Lower leg skin (tissue), 4 donors: Measurements from ENCODE around the gene DYNLT1. TPM values are rescaled to one million over a fixed set of nuclear protein-coding genes. Genes with fewer than 3 reads are reported as not detected.
A peak's percentile ranks its signal among the peaks of the same experiment; 100 is the strongest.

ENCODE experiments used
- DNase-seq, 2 donors: peaks; one replicate each; pipeline ENCODE4 v3.0.0-alpha.2; 2019; ENCODE audit warnings: low spot score in 2 of 2
- H3K4me3 ChIP-seq: fragments of 200-600 bp; sonication (generic); 2 replicates; pipeline ENCODE4 v1.5.1; 2017; ENCODE audit warnings: mild to moderate bottlenecking, low read depth; ENCODE audit not compliant: poor library complexity, severe bottlenecking
- POLR2A ChIP-seq, 2 donors: fragments of 450-650 bp; IDR thresholded peaks; one replicate each; pipeline ENCODE4 v1.6.1; 2016 to 2017; ENCODE audit warnings: antibody characterized with exemption in 2 of 2, mild to moderate bottlenecking in 1 of 2, moderate library complexity in 1 of 2
- WGBS, 2 donors: methylation state at CpG; one replicate each; pipeline ENCODE4 v1.1.5; 2018; 5-methylcytosine and 5-hydroxymethylcytosine counted together
- intact Hi-C: fragments of 100-400 bp; cut with DNase I; formaldehyde crosslinking; loops from one replicate; pipeline ENCODE4 v1.15.0; 2023; ENCODE audit warnings: low total_unique reads
- total RNA-seq, 4 donors: library from RNA; depleted of rRNA; stranded (reverse); fragments of >200 nt; gene quantifications; one replicate each; pipeline ENCODE4 v1.1.0, GENCODE V29; 2016
- TF ChIP-seq, protein P1 (sequence below), 3 donors: fragments of 450-650 bp; IDR thresholded peaks; one replicate each; pipeline ENCODE4 v1.5.1; 2016; ENCODE audit warnings: antibody characterized with exemption in 3 of 3, mild to moderate bottlenecking in 3 of 3, moderate library complexity in 2 of 3

The DYNLT1 gene
- total RNA-seq, 4 donors from 2014 or later = 27.0 to 48.6 (median 36.3) TPM

DNA sequence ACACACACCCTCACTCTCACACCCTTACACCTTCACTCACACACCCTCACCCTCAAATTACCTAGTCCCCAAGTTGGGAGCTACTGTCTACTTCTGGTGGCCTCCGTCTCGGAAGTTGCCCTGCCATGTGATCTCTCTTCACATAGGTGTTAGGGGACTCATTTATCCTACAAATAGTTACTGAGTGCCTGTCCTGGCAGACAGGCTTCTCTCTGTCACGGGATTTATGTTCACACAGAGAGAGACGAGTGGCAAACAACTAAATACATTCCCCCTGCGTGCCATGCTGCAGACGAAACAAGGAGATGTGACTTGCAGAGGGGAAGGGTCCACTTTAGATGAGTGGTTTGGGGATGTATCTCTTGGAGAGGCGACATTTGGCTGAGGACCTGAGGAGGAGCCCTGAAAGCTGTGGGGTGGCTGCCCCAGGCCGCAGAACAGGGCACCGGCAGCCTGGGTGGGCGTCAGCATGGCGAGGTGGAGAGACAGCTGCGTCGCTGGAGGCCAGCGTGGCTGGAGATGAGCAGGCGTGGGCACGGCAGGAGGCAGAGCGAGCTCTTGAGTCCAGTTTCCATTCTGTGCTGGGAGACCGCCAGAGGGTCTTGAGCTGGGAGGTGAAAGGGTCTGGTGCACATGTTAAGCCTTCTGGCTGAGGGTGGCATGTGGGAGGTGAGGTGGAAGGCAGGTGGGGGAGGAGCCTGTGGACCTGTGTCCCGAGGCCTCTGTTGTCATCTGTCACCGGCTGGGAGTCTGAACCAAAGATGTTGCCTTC lies 17.2 kb downstream of the DYNLT1 start:
- intact Hi-C loops = no loop called here
- peak in 1 of 2 donors; percentile 70 for DNase-seq
- no peak overlapping the region for H3K4me3 ChIP-seq
- 93 to 95% methylated on average over 20 of the region's 20 CpGs for WGBS, 2 donors
- TF ChIP-seq POLR2A (IDR thresholded peaks at IDR 0.05) = no peak
- TF ChIP-seq, protein P1, sequence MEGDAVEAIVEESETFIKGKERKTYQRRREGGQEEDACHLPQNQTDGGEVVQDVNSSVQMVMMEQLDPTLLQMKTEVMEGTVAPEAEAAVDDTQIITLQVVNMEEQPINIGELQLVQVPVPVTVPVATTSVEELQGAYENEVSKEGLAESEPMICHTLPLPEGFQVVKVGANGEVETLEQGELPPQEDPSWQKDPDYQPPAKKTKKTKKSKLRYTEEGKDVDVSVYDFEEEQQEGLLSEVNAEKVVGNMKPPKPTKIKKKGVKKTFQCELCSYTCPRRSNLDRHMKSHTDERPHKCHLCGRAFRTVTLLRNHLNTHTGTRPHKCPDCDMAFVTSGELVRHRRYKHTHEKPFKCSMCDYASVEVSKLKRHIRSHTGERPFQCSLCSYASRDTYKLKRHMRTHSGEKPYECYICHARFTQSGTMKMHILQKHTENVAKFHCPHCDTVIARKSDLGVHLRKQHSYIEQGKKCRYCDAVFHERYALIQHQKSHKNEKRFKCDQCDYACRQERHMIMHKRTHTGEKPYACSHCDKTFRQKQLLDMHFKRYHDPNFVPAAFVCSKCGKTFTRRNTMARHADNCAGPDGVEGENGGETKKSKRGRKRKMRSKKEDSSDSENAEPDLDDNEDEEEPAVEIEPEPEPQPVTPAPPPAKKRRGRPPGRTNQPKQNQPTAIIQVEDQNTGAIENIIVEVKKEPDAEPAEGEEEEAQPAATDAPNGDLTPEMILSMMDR (IDR thresholded peaks at IDR 0.05) = no peak

DNA sequence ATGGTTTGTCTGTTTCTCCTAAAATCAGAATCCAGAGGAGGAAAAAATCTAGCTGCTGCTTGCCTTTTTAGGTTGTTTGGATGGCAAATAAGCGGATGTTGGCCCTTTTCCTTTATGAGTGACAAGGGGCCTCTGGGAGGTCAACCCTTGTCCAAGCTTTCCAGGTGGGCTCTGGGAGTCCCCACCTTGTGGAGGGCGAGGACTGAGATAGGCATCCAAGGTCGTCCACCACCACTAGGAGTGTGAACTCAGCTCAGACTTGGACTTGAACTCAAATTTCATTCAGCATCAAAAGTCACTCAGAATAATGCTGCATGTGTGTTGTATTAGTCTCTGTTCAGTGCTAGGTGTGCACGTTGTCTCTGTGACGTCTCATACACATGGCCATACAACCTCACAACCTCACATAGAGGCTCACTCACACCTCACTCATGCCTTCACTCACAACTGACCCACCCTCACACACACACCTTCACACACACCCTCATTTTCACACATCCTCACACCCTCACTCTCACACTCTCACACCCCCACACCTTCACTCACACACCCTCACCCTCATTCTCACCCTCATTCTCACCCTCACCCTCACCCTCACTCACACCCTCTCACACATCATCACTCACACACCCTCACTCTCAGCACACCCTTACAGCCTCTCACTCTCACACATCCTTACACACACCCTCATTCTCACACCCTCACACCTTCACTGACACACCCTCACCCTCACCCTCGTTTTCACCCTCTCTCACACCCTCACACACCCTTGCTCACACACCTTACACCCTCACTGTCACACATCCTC lies 18.0 kb downstream of the DYNLT1 start:
- TF ChIP-seq, protein P1 (IDR thresholded peaks at IDR 0.05) = no peak
- TF ChIP-seq POLR2A (IDR thresholded peaks at IDR 0.05) = no peak
- 81 to 83% methylated on average over 6 of the region's 6 CpGs for WGBS, 2 donors
- no peak overlapping the region for H3K4me3 ChIP-seq
- no peak for DNase-seq
- intact Hi-C loops = no loop called here

DNA sequence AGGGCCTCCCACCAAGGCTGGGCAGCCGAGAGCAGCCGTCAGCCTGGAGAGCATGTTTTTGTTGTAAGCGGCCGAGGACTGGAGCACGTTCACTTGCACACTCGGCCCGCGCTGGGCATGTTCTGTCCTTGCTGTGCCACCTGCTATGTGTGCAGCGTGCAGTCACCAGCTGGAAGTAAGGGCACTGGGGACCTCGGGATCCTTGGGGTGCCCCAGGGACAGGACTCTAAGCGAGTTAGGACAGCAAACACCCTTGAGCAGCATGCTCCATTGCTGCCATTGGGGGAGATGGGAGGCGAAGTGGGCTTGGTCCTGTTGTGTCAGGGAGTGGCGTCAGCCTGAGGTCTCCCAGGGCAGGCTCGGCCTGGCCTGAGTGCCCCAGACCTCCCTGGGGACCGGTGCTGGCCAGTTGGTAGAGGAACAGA lies 18.6 kb downstream of the DYNLT1 start:
- TF ChIP-seq, protein P1 (IDR thresholded peaks at IDR 0.05) = no peak
- no peak for TF ChIP-seq POLR2A (IDR thresholded peaks at IDR 0.05)
- peak in 1 of 2 donors; percentile 80 for DNase-seq
- H3K4me3 ChIP-seq = no peak overlapping the region
- intact Hi-C loops = no loop called here
- WGBS, 2 donors = 84 to 89% methylated on average over 15 of the region's 15 CpGs

DNA sequence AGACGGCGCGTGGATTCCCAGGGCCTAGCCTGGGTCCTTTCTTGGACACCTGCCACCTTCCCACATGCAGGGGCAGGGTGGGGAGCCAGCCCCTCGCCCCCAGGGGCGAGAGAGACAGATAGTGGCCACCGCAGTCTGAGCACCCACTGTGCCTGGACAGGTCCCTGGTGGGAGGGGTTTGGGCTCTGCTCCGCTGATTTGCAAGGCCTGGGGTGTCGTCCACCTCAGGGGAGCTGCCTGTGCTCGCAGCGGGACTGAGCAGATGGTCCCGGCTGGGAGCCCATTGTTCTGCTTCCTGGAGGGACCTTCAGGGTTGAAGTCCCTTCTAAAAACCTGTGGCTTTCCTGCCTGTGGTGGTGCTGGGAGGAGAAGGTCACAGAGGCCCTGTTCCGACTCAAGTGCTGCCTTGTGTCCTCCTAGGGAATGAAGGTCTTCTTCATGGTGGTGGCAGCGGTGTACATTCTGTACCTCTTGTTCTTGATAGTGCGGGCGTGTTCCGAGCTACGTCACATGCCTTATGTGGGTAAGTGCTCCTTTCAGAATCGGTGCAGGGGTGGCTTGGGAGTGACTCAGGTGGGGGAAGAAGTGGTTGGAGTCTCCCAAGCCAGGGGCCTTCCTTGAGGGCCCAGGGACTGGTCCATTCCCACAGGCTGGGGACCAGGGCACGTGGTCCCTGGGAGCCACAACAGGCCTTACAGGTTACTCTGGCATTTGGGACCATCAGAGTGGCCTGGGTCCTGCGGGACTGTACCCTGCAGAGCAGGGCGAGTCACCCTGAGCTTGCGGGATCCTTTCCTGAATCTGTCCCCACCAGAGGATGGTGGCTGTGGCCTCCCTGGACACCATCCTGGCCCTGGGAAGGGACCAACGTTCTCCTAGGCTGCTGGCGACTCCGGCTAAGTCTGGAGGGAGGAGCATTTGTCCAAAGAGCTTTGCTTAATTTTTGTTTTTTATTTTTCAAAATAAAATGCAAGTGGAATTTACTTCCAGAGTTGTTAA lies 19.6 kb downstream of the DYNLT1 start:
- DNase-seq = peak in 1 of 2 donors; percentile 68
- intact Hi-C loops = no loop called here
- no peak for TF ChIP-seq POLR2A (IDR thresholded peaks at IDR 0.05)
- TF ChIP-seq, protein P1 (IDR thresholded peaks at IDR 0.05) = no peak
- WGBS, 2 donors = 91 to 93% methylated on average over 25 of the region's 25 CpGs
- H3K4me3 ChIP-seq = no peak overlapping the region

DNA sequence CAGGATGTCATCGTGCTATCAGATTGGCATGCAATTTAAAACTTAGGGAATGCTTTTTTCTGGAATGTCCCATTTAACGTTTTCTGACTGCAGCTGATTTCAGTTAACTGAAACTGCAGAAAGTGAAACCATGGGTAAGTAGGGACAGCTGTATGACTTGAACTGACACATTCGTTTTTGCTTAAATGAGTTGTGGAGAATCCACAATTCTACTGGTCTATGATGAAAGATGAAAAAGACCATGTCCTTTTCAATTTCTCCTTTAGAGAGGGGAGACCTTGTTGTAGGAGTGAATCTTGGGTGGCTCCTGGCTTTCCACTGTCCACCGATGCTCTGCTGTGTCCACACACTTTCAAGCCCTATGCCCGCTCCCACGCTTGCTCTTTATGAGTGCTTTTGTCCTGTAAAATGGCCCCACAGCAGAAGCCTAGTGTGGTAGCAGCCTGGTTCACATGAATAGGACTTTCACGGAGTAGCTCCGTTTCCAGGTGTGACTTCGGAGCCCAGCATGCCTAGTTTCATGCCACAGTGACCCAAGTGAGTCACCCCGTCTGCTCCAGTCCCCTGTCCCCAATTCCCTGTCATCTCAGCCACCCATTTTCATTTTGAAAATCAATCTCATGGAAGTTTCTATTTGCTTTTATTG lies 21.9 kb downstream of the DYNLT1 start:
- no peak for DNase-seq
- TF ChIP-seq POLR2A (IDR thresholded peaks at IDR 0.05) = no peak
- TF ChIP-seq, protein P1 (IDR thresholded peaks at IDR 0.05) = no peak
- intact Hi-C loops = no loop called here
- WGBS, 2 donors = 76 to 83% methylated on average over 10 of the region's 10 CpGs
- H3K4me3 ChIP-seq = no peak overlapping the region
